ENCODE data around the gene RABL6.

- TF ChIP-seq, protein P1, sequence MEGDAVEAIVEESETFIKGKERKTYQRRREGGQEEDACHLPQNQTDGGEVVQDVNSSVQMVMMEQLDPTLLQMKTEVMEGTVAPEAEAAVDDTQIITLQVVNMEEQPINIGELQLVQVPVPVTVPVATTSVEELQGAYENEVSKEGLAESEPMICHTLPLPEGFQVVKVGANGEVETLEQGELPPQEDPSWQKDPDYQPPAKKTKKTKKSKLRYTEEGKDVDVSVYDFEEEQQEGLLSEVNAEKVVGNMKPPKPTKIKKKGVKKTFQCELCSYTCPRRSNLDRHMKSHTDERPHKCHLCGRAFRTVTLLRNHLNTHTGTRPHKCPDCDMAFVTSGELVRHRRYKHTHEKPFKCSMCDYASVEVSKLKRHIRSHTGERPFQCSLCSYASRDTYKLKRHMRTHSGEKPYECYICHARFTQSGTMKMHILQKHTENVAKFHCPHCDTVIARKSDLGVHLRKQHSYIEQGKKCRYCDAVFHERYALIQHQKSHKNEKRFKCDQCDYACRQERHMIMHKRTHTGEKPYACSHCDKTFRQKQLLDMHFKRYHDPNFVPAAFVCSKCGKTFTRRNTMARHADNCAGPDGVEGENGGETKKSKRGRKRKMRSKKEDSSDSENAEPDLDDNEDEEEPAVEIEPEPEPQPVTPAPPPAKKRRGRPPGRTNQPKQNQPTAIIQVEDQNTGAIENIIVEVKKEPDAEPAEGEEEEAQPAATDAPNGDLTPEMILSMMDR (IDR thresholded peaks at IDR 0.05), result no peak
- no peak for TF ChIP-seq POLR2A (IDR thresholded peaks at IDR 0.05)
Measured at GRCh38 chr9:136805207-136805740, 2.5 kb upstream of the RABL6 start.
